GM12872 (cell line): ENCODE data around the gene HGS.

Source experiments
- CTCF ChIP-seq: IDR thresholded peaks from 3 replicates; pipeline ENCODE4 v1.5.1; 2011; ENCODE audit warnings: low read depth, mild to moderate bottlenecking, low read length, moderate library complexity; ENCODE audit not compliant: insufficient read depth

The HGS gene

GRCh38 chr17:81714412-81715106, 30.7 kb downstream of the HGS start:
- no peak for TF ChIP-seq CTCF

- TF ChIP-seq CTCF: no peak
Observed at GRCh38 chr17:81715107-81715871, 31.5 kb downstream of the HGS start.

GRCh38 chr17:81715872-81716673, 32.3 kb downstream of the HGS start:
- TF ChIP-seq CTCF: no peak

- no peak for TF ChIP-seq CTCF
Observed at GRCh38 chr17:81716674-81716996, 32.8 kb downstream of the HGS start.

- no peak for TF ChIP-seq CTCF
Observed at GRCh38 chr17:81717049-81717765, 33.4 kb downstream of the HGS start.

- TF ChIP-seq CTCF: no peak
Observed at GRCh38 chr17:81717766-81718089, 33.9 kb downstream of the HGS start.
